Stimulated activated CD8-positive, alpha-beta memory T cell treated with anti-CD3 and anti-CD28 coated beads, Interleukin-15, amount 100 ng/mL, for 1 hour (primary cell): ENCODE data around the gene GARIN5B.
"Not testable (repeated sequence)": the region's sequence is repeated elsewhere in the genome, so short reads cannot be mapped to it uniquely, and the experiment has no call there.

Experiments used
- DNase-seq: peaks from one replicate; pipeline ENCODE4 v3.0.0-alpha.2; 2020; ENCODE audit warnings: low read depth

The GARIN5B gene

DNA sequence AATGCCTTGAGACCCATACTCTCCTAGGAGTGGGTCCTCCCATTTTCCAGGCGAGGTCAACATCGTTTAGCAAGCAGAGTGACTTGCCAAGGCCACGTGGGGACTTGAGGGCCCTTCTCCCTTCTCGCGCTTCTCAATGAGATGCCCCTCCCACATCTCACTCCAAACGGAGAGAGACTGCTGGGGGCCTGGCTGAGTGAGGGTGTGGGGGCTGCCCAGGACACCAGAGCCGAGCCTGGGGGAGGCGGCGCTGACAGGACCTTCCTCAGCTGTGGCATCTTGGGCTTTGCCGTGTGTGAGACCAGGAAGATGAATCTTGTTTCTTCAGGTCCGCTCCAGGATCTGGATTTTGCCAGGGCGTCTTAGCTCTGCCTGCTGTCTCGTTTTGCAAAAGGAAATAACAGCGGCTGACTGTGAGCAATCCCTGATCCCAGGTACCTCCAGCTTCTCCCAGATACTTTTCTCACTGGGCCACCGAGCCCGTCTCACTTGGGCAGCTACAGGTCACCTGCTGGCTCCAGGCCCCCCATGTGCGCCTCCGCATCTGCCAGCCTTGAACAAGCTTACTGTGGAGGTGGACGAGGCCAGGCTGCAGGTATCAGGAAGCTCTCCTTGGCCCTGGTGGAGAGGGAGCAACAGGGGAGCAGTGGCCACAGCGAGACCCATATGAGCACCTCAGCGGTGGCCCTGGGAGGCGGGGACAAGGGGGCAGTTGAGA is 14.6 kb downstream of the GARIN5B start:
- DNase-seq = no peak

DNA sequence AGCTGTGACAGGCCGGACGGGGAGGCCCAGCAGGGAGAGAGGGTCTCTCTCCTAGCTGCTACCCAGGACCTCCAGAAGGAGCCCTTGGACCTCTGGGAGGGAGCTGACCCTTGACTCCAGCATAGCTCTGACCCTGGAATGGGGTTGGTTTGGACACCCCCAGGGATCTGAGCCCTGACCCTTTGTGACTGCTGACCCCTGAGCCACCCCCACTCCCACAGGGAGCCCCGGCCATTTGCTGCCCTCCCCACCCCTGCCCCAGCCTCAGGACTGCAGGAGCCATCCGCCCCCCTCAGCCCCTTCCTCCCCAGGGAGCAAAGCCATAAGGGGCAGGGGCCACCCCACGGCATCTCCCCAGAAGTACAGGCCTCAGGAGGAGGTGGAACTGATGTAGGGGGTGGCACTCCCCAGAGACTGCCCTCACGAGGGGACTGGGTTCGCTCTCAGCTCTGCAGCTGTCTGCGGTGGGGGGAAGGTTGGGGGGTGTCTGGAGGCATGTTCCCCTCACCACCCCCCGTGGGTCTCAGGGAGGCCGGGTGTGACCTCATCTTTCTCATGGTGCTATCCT is 15.5 kb downstream of the GARIN5B start:
- no peak for DNase-seq

DNA sequence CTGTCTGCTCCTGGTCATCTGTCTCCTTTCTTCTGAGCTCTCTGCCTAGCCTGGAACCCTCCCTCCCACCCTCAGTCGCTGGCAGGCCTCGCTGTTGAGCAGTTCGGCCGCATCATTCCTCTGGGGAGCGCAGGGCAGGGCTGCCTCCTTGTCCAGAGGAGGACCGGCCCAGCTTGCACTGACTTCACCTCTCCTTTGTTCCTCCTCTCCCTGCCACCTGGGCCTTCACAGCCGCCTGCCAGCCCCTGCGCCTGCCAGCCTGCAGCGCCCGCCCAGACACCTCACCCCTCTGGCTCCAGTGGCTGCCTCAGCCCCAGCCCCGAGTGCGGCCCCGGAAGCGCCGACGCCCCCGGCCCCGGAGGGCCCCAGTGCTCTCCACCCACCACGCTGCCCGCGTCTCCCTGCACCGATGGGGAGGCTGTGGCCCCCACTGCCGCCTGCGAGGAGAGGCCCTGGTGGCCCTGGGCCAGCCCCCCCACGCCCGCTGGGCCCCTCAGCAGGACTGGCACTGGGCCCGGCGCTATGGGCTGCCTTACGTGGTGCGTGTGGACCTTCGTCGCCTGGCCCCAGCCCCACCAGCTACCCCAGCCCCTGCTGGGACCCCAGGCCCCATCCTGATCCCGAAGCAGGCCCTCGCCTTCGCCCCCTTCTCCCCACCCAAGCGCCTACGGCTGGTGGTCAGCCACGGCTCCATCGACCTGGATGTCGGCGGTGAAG is 16.2 kb downstream of the GARIN5B start:
- no peak for DNase-seq

DNA sequence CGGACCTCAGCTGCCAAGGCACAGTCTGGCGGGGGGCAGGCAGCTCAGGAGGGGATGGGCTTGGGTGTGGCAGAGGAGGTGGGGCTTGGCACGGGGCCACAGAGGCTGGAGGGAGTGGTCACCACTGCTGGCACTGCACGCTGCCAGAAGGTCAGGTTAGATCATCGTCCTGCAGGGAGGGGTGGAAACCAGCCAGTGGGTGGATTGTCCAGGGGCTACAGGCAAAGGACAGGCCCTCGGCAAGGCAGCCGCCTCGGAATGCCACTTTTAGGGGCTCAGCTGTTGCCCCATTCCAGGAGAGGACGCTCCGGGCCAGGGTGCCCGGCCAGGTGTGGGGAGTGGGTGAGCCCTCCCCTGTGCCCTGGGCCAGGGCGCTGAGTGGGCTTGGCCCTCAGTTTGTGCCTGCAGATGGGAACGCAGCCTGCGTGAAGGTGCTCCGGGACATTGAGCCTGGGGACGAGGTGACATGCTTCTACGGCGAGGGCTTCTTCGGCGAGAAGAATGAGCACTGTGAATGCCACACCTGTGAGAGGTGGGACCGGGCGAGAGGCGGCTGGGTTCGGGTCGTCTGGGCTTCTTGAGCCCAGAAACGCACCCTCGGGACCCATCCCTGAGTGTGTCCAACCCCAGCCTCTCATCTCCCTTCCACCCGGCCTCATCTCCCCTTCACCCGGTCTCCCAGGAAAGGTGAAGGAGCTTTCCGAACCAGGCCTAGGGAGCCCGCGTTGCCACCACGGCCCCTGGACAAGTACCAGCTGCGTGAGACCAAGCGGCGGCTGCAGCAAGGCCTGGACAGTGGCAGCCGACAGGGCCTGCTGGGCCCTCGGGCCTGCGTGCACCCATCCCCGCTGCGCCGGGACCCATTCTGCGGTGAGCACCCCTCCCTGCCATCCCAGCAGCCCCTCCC is 17.0 kb downstream of the GARIN5B start:
- DNase-seq = no peak

DNA sequence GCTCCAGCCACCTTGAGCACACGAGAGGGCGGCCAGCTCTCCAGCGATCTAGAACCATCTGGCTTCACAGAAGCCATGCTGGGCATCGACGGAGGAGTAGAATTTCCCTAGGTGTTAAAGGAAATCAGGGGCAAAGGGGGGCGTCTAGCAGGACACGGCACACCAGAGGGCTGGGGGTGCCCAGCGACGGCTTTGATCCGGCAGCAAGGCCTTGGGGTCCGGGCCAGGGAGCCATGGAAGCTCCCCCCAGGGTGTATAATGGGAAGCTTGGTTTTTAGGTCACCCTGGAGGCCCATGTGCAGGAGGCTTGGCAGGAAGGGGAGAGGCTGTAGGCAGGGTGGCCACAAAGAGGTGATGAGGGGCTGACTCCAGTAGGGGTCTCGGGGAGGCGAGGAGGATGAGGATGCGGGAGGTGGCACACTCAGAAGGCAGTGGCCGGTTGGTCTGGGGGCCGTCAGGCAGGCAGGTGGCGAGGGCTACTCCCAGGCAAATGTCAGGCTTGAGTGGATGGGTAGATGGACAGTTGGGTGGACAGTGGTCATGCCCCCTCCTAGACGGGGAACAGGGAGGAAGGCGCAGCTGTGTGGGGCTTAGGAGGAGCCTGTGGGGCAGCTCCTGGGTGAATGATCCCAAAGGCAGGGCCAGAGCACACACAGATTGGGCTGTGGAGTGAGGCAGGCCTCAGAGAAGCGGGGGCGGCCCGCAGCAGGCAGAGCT is 17.8 kb downstream of the GARIN5B start:
- DNase-seq = no peak

DNA sequence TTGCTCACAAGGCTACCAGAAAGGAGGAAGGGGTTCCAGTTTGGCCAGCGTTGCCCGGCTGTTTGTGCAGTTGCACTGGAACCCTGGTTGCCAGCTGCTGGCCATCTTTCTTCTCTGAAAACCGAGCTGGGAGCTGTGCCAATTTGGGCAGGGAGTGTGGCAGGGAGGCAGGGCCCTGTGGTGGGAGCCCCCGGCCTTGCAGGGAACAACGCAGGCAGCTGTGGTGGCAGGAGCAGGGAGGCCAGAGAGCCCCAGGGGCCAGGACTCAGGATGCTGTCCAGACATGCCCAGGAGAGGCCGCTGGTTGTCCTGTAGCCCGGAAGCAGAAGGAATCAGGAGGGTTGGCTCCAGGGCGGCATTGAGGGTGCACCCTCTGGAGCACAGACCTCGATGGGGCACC is 18.6 kb downstream of the GARIN5B start:
- DNase-seq = no peak

DNA sequence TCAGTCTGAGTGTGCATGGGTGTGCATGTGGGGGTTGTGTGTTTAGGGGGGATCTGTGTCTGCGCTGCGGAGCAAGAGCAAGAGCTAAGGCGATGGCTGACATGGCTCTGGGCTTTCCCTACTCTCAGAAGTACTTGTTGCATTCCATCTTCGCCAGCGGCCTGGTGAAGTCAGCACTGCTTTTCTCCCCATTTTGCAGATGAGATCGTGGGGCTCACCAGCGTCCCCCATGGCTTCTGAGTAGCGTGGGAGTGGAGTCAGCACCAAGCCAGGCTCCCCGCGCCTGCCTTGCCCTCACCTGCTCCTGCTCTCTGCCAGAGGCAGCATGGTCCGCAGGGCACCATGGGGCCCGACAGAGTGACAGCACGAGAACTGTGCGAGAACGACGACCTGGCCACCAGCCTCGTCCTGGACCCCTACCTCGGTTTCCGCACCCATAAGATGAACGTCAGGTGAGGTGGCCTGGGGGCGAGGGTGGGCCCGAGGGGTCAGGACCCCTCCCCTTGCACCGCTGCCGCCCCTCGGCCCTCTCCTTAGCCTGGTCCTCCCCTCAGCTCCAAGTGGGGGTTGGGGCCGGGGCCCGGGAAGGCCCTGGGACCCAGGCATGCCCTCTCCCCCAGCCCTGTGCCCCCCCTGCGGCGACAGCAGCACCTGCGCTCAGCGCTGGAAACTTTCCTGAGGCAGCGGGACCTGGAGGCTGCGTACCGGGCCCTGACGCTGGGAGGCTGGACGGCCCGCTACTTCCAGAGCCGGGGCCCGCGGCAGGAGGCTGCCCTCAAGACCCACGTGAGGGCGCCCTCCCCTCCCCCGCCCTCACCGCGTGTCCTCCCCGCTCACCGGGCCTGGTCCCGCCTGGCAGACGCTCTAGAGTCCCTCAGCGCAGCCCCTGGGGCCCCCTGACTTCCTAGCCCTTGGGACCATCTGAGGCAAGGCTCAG is 21.2 kb downstream of the GARIN5B start:
- no peak for DNase-seq

DNA sequence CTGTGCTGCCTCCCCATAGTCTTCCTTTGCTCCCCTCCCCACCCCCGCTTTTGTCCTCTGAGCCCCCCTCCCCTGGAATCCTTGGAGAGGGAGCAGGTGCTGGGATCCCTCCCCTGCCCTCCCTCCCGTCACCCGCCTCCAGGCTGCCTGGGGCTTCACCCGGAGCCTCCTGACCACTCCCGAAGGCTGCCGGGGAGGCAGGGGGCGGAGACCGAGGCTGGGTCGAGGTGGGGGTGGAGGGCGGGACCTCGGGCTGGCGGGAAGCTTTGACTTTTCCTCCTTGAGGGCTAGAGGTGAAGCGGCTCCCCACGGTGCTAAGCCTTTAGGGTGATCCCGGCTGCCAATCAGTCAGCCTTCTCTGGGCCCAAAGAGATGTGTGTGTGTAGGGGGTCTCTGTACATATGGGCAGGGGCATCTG is 21.9 kb downstream of the GARIN5B start:
- DNase-seq = no peak

DNA sequence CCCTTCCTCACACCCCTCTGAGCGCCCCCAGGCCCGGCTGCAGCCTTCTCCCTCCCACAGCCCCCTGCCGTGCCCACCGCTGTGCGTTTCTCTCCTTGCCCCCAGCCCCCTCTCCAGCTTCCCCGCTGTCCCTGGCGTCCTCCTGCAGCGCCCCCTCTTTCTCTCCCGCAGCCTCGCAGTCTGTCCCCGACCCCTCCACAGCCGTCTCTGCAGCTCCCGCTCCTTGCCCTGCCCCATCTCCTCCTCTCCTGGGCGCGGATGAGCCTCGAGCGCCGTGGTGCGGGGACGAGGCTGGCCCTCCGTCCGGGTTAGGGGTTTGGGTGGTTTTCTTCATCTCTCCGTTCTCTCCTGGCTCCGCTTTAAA is 22.3 kb downstream of the GARIN5B start:
- no peak for DNase-seq

DNA sequence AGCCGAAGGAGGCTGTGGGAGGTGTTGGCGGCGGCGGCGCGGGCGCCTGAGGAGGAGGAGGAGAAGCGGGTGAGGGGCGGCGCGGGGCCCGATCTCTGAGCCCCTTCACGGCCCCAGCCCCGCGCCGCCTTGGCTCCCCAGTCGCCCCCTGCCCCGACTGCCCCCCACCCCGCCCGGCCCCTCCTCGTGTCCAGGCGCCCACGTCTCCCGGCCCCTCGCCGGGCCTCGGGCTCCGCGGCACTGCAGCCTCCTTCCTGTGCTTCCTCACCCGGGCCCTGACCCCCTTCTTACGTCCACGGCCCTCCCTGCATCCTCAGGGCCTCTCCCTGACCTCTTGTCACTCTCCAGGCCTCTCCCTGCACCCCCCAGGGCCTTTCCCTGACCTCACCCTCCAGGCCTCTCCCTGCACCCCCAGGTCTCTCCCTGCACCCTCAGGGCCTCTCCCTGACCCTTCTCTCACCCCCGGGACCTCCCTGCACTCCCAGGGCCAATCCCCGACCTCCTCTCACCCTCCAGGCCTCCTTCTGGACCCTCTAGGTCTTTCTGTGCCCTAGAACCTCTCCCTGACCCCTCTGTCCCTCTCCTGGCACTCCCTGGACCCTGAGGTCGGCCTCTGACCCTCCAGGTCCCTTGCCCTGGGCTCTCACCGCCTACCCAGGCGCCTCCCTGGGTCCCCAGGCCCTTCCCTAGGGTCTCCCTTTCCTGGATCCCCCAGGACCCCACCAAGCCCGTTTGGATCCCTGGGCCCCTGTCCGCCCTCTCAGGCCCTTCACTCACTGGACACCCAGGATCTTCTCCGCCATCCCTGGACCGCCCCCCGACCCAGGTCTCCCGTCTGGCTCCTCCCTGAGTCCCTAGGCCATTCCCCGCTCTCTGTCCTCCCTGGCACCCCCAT is 22.9 kb downstream of the GARIN5B start:
- DNase-seq = no peak

DNA sequence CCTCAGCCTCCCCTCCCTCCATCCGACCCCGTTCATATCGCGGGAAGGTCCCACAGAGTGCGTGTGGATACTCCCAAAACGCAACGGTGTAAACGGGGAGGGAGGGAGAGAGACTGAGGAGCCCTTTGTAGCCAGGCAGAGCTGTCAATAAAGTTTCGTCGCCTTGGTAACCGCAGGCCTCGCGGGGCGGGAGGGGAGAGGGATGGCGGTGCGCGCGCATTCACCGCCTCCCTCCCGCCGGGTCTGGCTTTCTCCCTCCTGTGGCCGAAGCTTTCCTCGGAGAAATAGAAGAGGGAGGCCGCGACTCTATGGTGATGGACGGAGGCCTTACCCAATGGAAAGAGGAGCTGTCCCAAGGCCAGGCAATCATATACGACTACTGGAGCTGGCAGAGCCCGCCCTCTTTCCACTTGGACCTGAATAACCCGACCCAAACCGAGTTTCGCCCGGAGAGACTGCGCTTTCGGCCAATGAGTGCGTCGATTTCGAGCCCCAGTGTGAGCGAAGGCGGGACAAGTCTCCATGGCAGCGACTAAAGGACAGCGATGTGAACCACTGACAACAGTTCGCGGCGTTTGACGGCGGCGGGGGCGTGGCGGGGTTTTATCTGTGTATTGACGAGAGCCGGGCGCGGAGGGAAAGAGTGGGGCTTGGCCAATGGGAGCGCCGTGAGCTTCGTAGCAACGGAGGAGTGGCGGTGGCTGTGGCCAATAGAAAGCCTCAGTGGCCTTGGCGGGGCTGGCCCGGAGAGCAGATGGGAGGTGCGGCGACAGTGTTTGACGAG is 23.8 kb downstream of the GARIN5B start, which contains the start of gene KMT5C:
TSS of gene KMT5C (plus strand) at position 772 of the 784 bp plus-strand sequence. CDS start 2,061 bp downstream, outside the sequence.
- DNase-seq = peak; percentile 100

DNA sequence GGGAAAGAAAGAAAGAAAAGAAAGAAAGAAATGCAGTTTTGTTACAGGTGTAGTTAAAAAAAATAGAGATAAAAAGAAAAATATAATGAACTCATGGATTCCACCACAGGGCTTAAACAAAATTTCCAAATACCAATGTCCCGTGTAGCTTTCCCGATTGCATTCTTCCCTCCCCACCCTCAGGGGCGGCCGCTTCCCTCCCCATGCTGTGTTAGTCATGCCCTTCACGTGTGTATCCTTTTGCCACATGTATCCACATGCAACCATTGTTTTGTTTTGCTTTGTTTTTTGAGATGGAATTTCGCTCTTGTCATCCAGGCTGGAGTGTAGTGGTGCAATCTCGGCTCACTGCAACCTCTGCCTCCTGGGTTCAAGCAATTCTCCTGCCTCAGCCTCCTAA is 27.0 kb downstream of the GARIN5B start:
- DNase-seq = no peak

DNA sequence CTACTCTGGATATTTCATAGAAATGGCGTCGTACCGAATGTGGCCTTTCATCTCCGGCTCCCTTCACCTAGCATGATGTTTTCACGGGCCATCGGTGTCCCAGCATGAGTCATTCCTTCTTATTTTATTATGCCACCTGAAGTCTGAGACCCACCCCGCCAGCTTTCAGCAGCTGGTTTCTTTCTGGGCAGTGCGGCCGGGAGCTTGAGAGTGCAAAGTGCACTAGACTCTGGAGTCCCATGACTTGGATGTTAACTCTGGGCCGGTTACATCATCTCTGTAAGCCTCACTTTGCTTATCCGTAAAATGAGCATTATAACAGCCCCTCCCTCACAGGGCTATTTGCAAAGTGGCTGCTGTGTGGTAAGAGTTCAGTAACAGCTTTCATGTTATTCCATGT is 29.2 kb downstream of the GARIN5B start:
- no peak for DNase-seq

DNA sequence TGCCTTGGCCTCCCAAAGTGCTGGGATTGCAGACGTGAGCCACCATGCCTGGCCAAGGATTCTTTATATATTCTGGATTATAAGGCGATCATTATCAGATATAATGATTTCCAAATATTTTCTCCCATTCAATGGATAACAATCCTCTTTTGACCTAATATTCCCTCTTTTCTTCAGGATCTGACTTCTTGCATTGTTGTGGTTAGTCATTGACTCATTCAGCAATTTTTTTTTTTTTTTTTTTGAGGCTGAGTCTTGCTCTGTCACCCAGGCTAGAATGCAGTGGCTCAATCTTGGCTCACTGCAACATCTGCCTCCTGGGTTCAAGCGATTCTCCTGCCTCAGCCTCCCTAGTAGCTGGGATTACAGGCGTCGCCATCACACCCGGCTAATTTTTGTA is 33.3 kb downstream of the GARIN5B start:
- DNase-seq = not testable (repeated sequence)

DNA sequence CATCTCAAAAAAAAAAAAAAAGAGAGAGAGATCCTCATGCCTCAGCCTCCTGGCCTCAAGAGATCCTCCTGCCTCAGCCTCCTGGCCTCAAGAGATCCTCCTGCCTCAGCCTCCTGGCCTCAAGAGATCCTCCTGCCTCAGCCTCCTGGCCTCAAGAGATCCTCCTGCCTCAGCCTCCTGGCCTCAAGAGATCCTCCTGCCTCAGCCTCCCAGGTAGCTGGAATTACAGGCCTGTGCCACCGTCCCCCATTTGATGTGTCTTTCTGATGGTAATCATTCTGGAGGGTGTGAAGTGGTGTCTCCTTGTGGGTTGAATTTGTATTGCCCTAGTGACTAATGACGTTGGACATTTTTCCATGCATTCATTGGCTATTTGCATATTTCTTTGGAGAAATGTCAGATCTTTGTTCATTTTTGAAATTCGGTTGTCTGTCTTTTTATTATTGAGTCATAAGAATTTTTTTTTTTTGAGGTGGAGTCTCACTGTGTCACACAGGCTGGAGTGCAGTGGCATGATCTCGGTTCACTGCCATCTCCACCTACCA is 34.2 kb downstream of the GARIN5B start:
- not testable (repeated sequence) for DNase-seq

DNA sequence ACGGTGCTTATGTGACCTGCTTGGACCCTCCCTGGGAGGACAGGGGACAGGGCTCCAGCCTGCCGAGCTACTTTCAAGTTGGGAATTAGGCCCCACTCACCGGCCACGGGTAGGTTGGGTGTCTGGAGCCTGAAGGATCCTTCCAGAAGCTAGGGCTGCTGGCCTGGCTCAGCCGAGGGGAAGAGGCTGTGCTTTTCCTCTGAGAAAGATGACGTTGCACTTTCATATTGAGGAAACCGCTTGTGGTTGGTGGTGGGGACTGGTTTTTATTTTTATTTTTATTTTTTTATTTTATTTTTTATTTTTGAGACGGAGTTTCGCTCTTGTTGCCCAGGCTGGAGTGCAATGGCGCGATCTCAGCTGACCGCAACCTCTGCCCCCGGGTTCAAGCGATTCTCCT is 37.9 kb downstream of the GARIN5B start, which contains the start of gene TMEM150B:
TSS of gene TMEM150B (minus strand) at position 170 of the 400 bp plus-strand sequence. CDS start 4,305 bp downstream, outside the sequence.
- no peak for DNase-seq

DNA sequence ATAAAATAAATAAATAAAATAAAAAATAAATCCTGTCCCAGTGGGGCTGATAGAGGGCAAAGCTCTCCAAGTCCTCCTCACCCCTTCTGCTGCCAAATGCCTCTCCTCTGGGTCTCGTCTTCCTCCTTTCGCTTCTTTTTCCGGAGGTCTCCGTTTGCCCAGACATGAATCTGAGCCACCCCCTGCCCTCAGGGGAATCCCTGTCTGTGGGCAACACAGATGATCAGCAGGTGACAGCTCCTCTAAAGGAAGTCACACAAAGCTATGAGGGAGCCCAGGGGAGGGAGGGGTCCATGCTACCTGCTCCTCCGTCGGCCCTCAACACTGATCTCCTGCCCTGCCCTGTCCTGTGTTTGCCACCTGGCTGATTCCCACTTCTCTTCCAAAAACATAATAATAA is 38.4 kb downstream of the GARIN5B start:
- DNase-seq = no peak
